Stomach (tissue), 4 donors: ENCODE measurements around the gene HINFP.

Experiments
- EP300 ChIP-seq: sonication (generic); formaldehyde crosslinking; IDR thresholded peaks from one replicate; pipeline ENCODE4 v1.6.1; 2017; ENCODE audit warnings: antibody characterized with exemption
- TF ChIP-seq, protein P1 (sequence below), 7 experiments: fragments of 450-650 bp in 4 of 7; fragments of 200-600 bp in 3 of 7; sonication (generic) in 3 of 7; IDR thresholded peaks; one replicate each; pipeline ENCODE4 v1.5.1; 2016 to 2019; ENCODE audit warnings: antibody characterized with exemption in 7 of 7, control low read depth in 2 of 7, mild to moderate bottlenecking in 1 of 7

DNA sequence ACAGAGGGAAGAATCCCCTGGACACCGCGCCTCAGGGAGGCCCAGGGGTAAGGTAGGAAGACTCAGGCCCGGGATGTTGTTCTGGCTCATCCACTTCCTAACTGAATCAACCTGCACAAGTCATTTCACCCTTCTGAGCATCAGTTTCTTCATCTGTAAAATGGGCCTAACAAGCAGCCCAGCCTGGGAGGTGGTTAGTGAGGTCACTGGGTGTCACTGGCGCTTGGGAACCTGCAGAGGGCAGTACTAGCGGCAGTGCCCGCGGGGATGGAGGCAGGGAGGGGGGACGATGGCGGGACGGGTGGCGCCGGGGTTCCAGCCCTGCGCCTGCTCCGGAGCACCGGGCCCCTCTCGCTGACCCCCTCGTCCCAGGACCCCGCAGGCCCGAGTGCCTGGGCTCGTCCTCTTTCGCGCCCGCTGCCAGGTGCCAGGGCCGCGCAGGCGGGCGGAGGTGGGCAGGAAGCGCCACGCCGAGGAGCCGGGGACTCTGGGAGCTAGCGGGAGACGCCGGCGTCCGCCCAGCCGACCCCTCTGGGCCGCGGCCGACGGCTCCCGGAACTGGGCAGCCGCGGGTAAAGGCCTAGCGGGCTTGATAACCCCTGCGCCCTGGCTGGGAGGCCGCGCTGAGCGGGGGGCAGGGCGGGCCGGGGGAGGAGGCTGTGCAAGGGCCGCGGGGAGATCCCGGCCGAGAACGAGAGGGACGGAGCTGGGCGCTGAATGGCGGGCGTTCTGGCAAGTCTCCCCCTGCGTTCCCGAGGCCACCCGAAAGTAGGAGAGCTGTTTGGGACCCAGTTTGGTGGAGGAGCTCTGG lies 47.3 kb downstream of the HINFP start, which contains the start of gene NLRX1:
- no peak for TF ChIP-seq EP300
- TF ChIP-seq, protein P1, sequence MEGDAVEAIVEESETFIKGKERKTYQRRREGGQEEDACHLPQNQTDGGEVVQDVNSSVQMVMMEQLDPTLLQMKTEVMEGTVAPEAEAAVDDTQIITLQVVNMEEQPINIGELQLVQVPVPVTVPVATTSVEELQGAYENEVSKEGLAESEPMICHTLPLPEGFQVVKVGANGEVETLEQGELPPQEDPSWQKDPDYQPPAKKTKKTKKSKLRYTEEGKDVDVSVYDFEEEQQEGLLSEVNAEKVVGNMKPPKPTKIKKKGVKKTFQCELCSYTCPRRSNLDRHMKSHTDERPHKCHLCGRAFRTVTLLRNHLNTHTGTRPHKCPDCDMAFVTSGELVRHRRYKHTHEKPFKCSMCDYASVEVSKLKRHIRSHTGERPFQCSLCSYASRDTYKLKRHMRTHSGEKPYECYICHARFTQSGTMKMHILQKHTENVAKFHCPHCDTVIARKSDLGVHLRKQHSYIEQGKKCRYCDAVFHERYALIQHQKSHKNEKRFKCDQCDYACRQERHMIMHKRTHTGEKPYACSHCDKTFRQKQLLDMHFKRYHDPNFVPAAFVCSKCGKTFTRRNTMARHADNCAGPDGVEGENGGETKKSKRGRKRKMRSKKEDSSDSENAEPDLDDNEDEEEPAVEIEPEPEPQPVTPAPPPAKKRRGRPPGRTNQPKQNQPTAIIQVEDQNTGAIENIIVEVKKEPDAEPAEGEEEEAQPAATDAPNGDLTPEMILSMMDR (IDR thresholded peaks at IDR 0.05): peak in 5 of 7 experiments; percentile 80 to 89 (median 86)
